Stomach (tissue), 9 donors: Measurements from ENCODE around the gene YOD1. TPM values are rescaled to one million over a fixed set of nuclear protein-coding genes. Genes with fewer than 3 reads are reported as not detected.
A peak's percentile ranks its signal among the peaks of the same experiment; 100 is the strongest.

Source experiments
- DNase-seq, 2 donors: peaks; one replicate each; pipeline versions ENCODE4 v3.0.0 to v3.0.0-alpha.2; 2013 to 2019
- H3K27ac ChIP-seq, 5 donors: fragments of 200-600 bp in 4 of 5; sonication (generic) in 4 of 5; one replicate each; pipeline ENCODE4 v1.5.1; 2013 to 2019; ENCODE audit warnings: mild to moderate bottlenecking in 1 of 5, moderate library complexity in 1 of 5
- H3K27me3 ChIP-seq, 3 donors: fragments of 200-600 bp; sonication (generic); one replicate each; pipeline ENCODE4 v1.5.1; 2017 to 2019; ENCODE audit warnings: mixed run types in 1 of 3
- H3K36me3 ChIP-seq, 4 donors: fragments of 200-600 bp; sonication (generic); 1 replicate in 3 of 4; 2 replicates in 1 of 4; pipeline ENCODE4 v1.5.1; 2016 to 2019
- H3K4me1 ChIP-seq, 4 donors: fragments of 200-600 bp; sonication (generic); one replicate each; pipeline ENCODE4 v1.5.1; 2016 to 2019
- H3K4me3 ChIP-seq, 4 donors: fragments of 200-600 bp; sonication (generic) in 3 of 4; one replicate each; pipeline ENCODE4 v1.5.1; 2016 to 2019; ENCODE audit warnings: mild to moderate bottlenecking in 1 of 4
- H3K9me3 ChIP-seq, 4 donors: fragments of 200-600 bp; sonication (generic); one replicate each; pipeline ENCODE4 v1.5.1; 2016 to 2019
- EP300 ChIP-seq: sonication (generic); formaldehyde crosslinking; IDR thresholded peaks from one replicate; pipeline ENCODE4 v1.6.1; 2017; ENCODE audit warnings: antibody characterized with exemption
- POLR2A ChIP-seq, 4 donors: fragments of 450-650 bp; IDR thresholded peaks; one replicate each; pipeline ENCODE4 v1.6.1; 2016; ENCODE audit warnings: antibody characterized with exemption in 4 of 4, control low read depth in 2 of 4, mild to moderate bottlenecking in 1 of 4, moderate library complexity in 1 of 4
- POLR2AphosphoS5 ChIP-seq, 3 donors: sonication (generic); formaldehyde crosslinking; IDR thresholded peaks; one replicate each; pipeline ENCODE4 v1.6.1; 2016; ENCODE audit warnings: antibody characterized with exemption in 3 of 3
- WGBS, 5 donors: extraction: QIAGEN DNeasy Blood & Tissue Kit in 3 of 5; methylation state at CpG; one replicate each; pipeline versions ENCODE4 v1.1.5 to v1.1.7; 2013 to 2018; 5-methylcytosine and 5-hydroxymethylcytosine counted together
- intact Hi-C: fragments of 100-400 bp; cut with DNase I; formaldehyde crosslinking; loops from one replicate; pipeline ENCODE4 v1.15.1; 2023; ENCODE audit warnings: low total_unique reads
- polyA plus RNA-seq, 3 donors: library from polyadenylated mRNA; stranded (reverse); fragments of 200-250 nt; gene quantifications; one replicate each; pipeline ENCODE4 v1.2.3, GENCODE V29; 2013
- total RNA-seq, 5 donors: library from RNA; depleted of rRNA; stranded (reverse); fragments of >200 nt; gene quantifications; one replicate each; pipeline versions ENCODE4 v1.1.0 to v1.2.3, GENCODE V29; 2014 to 2016
- TF ChIP-seq, protein P1 (sequence below), 7 experiments: fragments of 450-650 bp in 4 of 7; fragments of 200-600 bp in 3 of 7; sonication (generic) in 3 of 7; IDR thresholded peaks; one replicate each; pipeline ENCODE4 v1.5.1; 2016 to 2019; ENCODE audit warnings: antibody characterized with exemption in 7 of 7, control low read depth in 2 of 7, mild to moderate bottlenecking in 1 of 7
- donor health status: healthy with polysubstance abuse.
- donor health status: Bipolar disorder and iron deficiency.
- donor health status: healthy.

YOD1 gene
- total and polyA plus RNA-seq, 8 donors, result 1.5 to 47.9 (median 4.8) TPM

DNA sequence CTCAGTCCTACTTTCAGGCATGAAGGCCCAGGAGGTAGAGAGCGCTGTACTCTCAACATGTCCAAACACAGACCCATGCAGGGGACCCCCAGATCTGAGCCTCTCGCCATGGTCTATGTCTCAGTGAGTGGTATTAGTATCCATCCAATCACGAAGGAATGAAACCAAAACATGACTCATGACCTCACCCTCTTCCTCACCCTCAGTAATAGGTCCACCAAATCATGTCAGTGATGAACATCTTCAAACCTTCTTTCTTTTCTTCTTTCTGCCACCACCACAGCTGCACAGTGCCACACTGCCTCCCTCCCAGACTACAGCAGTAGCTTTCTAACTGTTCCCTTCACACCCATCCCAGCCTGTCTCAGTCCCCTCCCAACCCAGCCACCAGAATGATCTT, 35.2 kb downstream of the YOD1 start:
- H3K9me3 ChIP-seq, result no peaks in the 10 kb centered on the region
- H3K4me1 ChIP-seq, result peaks cover 11 to 29% (median 25%) of the 10 kb centered on the region in 4 donors
- TF ChIP-seq POLR2A (IDR thresholded peaks at IDR 0.05) (no peak), POLR2AphosphoS5 (IDR thresholded peaks at IDR 0.05) (no peak), EP300 (no peak)
- TF ChIP-seq, protein P1, sequence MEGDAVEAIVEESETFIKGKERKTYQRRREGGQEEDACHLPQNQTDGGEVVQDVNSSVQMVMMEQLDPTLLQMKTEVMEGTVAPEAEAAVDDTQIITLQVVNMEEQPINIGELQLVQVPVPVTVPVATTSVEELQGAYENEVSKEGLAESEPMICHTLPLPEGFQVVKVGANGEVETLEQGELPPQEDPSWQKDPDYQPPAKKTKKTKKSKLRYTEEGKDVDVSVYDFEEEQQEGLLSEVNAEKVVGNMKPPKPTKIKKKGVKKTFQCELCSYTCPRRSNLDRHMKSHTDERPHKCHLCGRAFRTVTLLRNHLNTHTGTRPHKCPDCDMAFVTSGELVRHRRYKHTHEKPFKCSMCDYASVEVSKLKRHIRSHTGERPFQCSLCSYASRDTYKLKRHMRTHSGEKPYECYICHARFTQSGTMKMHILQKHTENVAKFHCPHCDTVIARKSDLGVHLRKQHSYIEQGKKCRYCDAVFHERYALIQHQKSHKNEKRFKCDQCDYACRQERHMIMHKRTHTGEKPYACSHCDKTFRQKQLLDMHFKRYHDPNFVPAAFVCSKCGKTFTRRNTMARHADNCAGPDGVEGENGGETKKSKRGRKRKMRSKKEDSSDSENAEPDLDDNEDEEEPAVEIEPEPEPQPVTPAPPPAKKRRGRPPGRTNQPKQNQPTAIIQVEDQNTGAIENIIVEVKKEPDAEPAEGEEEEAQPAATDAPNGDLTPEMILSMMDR (IDR thresholded peaks at IDR 0.05), result no peak
- no peak overlapping the region for H3K27ac ChIP-seq
- WGBS, 5 donors, result 81 to 91% (median 85%) methylated on average over 3 of the region's 3 CpGs
- H3K4me3 ChIP-seq, result no peak overlapping the region
- no peak for DNase-seq
- H3K36me3 ChIP-seq, result no peaks in the 10 kb centered on the region
- no peaks in the 10 kb centered on the region for H3K27me3 ChIP-seq
- intact Hi-C loops, result no loop called here

- H3K9me3 ChIP-seq, result no peaks in the 10 kb centered on the region
- H3K4me3 ChIP-seq, result no peak overlapping the region
- 85 to 95% (median 86%) methylated on average over 3 of the region's 3 CpGs for WGBS, 5 donors
- no peak for DNase-seq
- H3K27ac ChIP-seq, result no peak overlapping the region
- H3K4me1 ChIP-seq, result peaks cover 2 to 32% (median 30%) of the 10 kb centered on the region in 4 donors
- TF ChIP-seq POLR2AphosphoS5 (IDR thresholded peaks at IDR 0.05) (no peak), EP300 (no peak), POLR2A (IDR thresholded peaks at IDR 0.05) (no peak)
- TF ChIP-seq, protein P1 (IDR thresholded peaks at IDR 0.05), result no peak
- H3K36me3 ChIP-seq, result no peaks in the 10 kb centered on the region
- no peaks in the 10 kb centered on the region for H3K27me3 ChIP-seq
- intact Hi-C loops, result no loop called here
Measured at GRCh38 chr1:207014728-207015127, 36.3 kb downstream of the YOD1 start.

DNA sequence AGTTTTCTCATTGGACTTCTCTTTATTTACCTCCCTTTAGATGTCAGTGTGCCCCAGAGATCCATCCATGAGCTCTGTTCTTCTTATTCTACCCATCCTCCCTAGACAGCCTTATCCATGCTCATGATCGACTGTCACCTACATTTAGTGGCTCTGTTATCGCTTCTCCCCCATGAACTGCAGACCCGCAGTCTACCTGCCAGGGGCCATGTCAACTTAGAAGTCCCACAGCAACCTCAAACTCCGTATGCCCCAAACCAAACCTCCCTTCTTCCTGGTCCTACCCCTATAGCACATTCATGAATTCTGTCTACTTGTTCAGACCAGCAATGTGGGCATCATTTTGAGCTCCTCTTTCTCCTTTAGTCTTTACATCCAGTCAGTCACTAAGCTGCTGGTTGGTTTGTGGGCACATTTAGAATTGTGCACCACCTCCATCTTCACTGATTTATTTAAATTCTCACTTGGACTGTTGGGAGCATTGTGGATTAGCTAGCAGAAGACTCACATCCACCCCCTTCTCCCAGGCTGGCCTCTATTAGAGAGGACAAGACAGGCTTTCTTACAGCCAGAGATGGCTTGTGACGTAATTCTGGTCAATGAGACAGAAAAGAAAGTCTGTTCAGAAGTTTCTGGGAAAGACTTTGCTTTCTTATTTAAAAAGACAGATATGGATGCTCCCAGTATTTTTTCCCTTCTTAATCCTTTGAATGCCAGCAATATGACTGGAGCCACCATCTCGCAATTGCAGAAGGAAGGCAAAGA, 37.5 kb downstream of the YOD1 start:
- Histone ChIP-seq H3K36me3 (no peaks in the 10 kb centered on the region), H3K4me1 (peaks cover 11 to 41% (median 30%) of the 10 kb centered on the region in 4 donors), H3K9me3 (no peaks in the 10 kb centered on the region), H3K4me3 (no peak overlapping the region), H3K27me3 (no peaks in the 10 kb centered on the region), H3K27ac (no peak overlapping the region)
- DNase-seq, result no peak
- TF ChIP-seq POLR2AphosphoS5 (IDR thresholded peaks at IDR 0.05), result no peak
- TF ChIP-seq, protein P1 (IDR thresholded peaks at IDR 0.05), result no peak
- TF ChIP-seq EP300, result no peak
- TF ChIP-seq POLR2A (IDR thresholded peaks at IDR 0.05), result no peak
- WGBS, 5 donors, result 65 to 95% (median 79%) methylated on average over 6 of the region's 6 CpGs
- intact Hi-C loops, result no loop called here

GRCh38 chr1:207010726-207011125, 40.3 kb downstream of the YOD1 start:
- 92 to 100% (median 94%) methylated on average over 2 of the region's 2 CpGs for WGBS, 5 donors
- H3K4me3 ChIP-seq, result no peak overlapping the region
- H3K27ac ChIP-seq, result peak overlapping the region; percentile 82 to 96 (median 89)
- no peaks in the 10 kb centered on the region for H3K36me3 ChIP-seq
- H3K27me3 ChIP-seq, result no peaks in the 10 kb centered on the region
- H3K4me1 ChIP-seq, result peaks cover 27 to 46% (median 36%) of the 10 kb centered on the region in 4 donors
- DNase-seq, result no peak
- no peaks in the 10 kb centered on the region for H3K9me3 ChIP-seq
- intact Hi-C loops, result no loop called here
- TF ChIP-seq POLR2A (IDR thresholded peaks at IDR 0.05), result no peak
- no peak for TF ChIP-seq POLR2AphosphoS5 (IDR thresholded peaks at IDR 0.05)
- no peak for TF ChIP-seq EP300
- TF ChIP-seq, protein P1 (IDR thresholded peaks at IDR 0.05), result no peak
